ENCODE results near the gene RORC. TPM values are rescaled to one million over a fixed set of nuclear protein-coding genes. Genes with fewer than 3 reads are reported as not detected.
"Not testable (repeated sequence)": the region's sequence is repeated elsewhere in the genome, so short reads cannot be mapped to it uniquely, and the experiment has no call there.

The RORC gene
- total RNA-seq, 1 experiment from 2014 or later = 0.19 TPM

DNA sequence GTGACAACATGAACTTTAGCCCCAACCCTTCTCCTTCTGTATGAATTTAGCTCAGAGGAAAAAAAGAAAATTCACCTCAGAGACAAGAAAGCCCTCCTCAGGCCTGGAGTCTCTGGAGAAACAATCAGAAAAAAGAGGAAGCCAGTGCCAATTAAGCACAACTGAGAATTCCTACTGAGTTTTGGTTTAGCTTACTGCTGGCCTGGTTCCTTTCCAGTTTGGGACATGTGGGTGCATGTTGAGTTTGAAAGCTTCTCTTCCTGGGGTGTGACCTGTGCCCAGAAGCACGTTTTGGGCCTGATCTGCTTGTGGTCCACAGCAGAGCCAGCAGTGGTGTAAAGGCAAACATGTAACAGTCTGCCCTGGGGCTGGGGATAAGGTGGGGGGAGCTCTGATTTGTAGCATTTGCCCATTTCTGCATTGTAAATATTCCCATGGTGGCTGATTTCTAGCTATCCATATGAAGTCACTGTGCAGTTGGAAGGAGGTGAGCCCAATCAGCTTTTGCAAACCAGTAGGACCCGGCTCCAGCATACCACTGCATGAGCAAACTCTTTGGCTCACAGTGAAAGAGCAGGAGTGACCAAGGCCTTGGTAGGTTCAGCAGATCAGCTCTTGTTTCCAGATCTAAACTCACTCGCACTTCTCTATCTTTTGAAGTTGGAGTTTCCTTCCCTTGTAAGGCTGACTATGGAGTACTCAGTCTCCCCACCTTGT is 26.6 kb upstream of the RORC start:
- Mint-ChIP-seq H3K4me3 (ENCODE audit: low read depth, unreplicated experiment) (no peak overlapping the region), H3K9me3 (ENCODE audit: low read depth, unreplicated experiment) (no peaks in the 10 kb centered on the region), H3K27ac (ENCODE audit: unreplicated experiment) (no peak overlapping the region), H3K27me3 (ENCODE audit: unreplicated experiment) (peaks cover 17% of the 10 kb centered on the region), H3K36me3 (ENCODE audit: insufficient read depth, unreplicated experiment) (no peaks in the 10 kb centered on the region), H3K4me1 (ENCODE audit: low read depth, unreplicated experiment) (no peaks in the 10 kb centered on the region)
- TF ChIP-seq, protein P1, sequence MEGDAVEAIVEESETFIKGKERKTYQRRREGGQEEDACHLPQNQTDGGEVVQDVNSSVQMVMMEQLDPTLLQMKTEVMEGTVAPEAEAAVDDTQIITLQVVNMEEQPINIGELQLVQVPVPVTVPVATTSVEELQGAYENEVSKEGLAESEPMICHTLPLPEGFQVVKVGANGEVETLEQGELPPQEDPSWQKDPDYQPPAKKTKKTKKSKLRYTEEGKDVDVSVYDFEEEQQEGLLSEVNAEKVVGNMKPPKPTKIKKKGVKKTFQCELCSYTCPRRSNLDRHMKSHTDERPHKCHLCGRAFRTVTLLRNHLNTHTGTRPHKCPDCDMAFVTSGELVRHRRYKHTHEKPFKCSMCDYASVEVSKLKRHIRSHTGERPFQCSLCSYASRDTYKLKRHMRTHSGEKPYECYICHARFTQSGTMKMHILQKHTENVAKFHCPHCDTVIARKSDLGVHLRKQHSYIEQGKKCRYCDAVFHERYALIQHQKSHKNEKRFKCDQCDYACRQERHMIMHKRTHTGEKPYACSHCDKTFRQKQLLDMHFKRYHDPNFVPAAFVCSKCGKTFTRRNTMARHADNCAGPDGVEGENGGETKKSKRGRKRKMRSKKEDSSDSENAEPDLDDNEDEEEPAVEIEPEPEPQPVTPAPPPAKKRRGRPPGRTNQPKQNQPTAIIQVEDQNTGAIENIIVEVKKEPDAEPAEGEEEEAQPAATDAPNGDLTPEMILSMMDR (IDR thresholded peaks at IDR 0.05; ENCODE audit: unreplicated experiment) = no peak
- intact Hi-C loops (cut with micrococcal nuclease; ENCODE audit: unreplicated experiment) = no loop called here
- CTCF ChIA-PET = no interaction called here
- no peak for DNase-seq
- BruUV-seq (replicated peaks) = no TSS peak

DNA sequence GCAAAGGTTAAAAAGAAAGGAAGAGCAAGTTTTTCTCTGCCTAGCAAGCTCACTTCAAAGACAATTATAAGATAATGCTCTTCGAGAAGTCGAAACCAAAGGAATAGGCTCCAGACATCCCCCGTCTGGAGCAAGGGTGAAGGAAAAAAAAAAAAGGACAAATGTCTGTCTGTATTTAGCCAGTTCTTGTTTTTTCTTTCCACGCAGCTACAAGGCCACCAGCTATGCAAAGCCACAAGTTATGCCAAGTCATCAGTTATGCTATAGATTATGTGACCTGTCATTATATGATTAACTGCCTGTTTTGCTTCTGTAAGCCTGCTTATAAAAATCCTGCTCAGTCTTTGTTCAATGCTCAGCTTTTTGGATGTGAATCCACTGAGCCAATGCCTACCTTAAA is 24.3 kb upstream of the RORC start:
- no TSS peak for BruUV-seq (replicated peaks)
- H3K36me3 Mint-ChIP-seq (ENCODE audit: insufficient read depth, unreplicated experiment) = no peaks in the 10 kb centered on the region
- no peaks in the 10 kb centered on the region for H3K9me3 Mint-ChIP-seq (ENCODE audit: low read depth, unreplicated experiment)
- H3K27ac Mint-ChIP-seq (ENCODE audit: unreplicated experiment) = no peak overlapping the region
- intact Hi-C loops (cut with micrococcal nuclease; ENCODE audit: unreplicated experiment) = no loop called here
- H3K27me3 Mint-ChIP-seq (ENCODE audit: unreplicated experiment) = peaks cover 32% of the 10 kb centered on the region
- no peak for DNase-seq
- no peaks in the 10 kb centered on the region for H3K4me1 Mint-ChIP-seq (ENCODE audit: low read depth, unreplicated experiment)
- no peak overlapping the region for H3K4me3 Mint-ChIP-seq (ENCODE audit: low read depth, unreplicated experiment)
- CTCF ChIA-PET = no interaction called here
- TF ChIP-seq, protein P1 (IDR thresholded peaks at IDR 0.05; ENCODE audit: unreplicated experiment) = no peak

DNA sequence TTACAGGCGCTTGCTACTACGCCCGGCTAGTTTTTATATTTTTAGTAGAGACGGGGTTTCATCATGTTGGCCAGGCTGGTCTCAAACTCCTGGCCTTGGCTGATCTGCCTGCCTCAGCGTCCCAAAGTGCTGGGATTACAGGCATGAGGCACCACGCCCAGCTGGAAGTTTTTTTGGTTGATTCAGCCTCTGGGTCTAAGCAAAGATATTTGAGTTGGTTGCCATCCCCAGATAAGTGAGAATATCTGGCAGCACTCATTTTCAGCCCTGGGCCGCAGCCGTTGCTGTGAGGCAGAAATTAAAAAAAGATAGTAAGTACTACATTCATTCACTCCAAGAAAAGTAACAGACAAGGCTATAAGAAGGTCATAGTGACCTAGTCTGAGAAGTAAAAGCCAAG is 23.9 kb upstream of the RORC start:
- DNase-seq; H3K9me3 Mint-ChIP-seq (ENCODE audit: low read depth, unreplicated experiment); H3K4me1 Mint-ChIP-seq (ENCODE audit: low read depth, unreplicated experiment); CTCF ChIA-PET; H3K36me3 Mint-ChIP-seq (ENCODE audit: insufficient read depth, unreplicated experiment); H3K27ac Mint-ChIP-seq (ENCODE audit: unreplicated experiment); H3K4me3 Mint-ChIP-seq (ENCODE audit: low read depth, unreplicated experiment); intact Hi-C loops (cut with micrococcal nuclease; ENCODE audit: unreplicated experiment); BruUV-seq (replicated peaks): not testable (repeated sequence)
- peaks cover 37% of the 10 kb centered on the region for H3K27me3 Mint-ChIP-seq (ENCODE audit: unreplicated experiment)

DNA sequence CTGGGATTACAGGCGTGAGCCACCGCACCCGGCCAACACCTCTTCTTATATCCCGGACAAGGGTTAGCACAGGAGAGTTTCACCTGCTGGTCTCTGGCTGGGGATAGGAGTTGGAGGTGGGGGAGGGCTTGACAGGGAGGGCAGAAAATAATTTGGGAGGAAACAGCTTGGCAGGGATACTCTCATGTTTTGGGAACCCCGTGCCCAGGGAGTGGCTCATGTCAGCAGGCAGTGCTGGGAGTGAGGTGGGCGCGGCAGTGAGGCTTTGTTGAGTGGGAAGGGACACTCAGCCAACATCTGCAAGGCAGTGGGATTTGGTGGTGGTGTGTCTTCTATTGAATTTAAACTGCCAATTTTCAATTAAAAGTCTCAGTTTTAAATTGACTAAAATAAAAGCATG is 23.1 kb upstream of the RORC start:
- CTCF ChIA-PET = no interaction called here
- H3K36me3 Mint-ChIP-seq (ENCODE audit: insufficient read depth, unreplicated experiment) = no peaks in the 10 kb centered on the region
- DNase-seq = no peak
- peaks cover 45% of the 10 kb centered on the region for H3K27me3 Mint-ChIP-seq (ENCODE audit: unreplicated experiment)
- no peak overlapping the region for H3K4me3 Mint-ChIP-seq (ENCODE audit: low read depth, unreplicated experiment)
- no TSS peak for BruUV-seq (replicated peaks)
- no peak overlapping the region for H3K27ac Mint-ChIP-seq (ENCODE audit: unreplicated experiment)
- intact Hi-C loops (cut with micrococcal nuclease; ENCODE audit: unreplicated experiment) = no loop called here
- H3K9me3 Mint-ChIP-seq (ENCODE audit: low read depth, unreplicated experiment) = no peaks in the 10 kb centered on the region
- TF ChIP-seq, protein P1 (IDR thresholded peaks at IDR 0.05; ENCODE audit: unreplicated experiment) = no peak
- no peaks in the 10 kb centered on the region for H3K4me1 Mint-ChIP-seq (ENCODE audit: low read depth, unreplicated experiment)

DNA sequence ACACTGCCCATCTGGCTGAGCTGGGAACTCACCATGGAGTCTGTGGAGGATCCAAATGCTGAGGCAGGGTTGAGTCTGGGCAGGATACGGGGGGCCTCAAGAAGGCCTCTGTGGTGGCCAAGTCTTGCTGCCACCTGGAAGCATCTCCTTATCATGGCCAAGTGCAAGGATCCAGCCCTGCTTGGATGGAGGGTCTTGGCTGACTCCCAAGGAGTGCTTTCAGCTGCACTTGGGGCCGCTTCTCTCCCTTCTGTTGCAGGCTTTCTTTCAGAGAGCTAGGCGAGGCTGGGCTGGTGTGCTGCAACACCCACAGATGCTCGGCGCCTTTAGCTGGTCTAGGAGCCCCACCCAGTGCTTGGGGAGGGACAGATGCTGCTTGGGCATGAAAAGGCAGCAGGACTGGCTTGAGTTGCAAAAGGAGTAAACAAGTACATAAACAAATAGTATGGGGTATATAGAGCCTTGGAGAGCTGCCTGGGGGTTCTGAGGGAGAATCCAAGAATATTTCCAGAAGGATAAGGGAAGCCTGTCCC is 21.9 kb upstream of the RORC start, which contains the start of gene THEM5:
TSS of gene THEM5 (minus strand) at position 302 of the 533 bp plus-strand sequence. CDS start at position 155, 147 bp downstream.
- H3K27ac Mint-ChIP-seq (ENCODE audit: unreplicated experiment) = no peak within 1 kb of the TSS
- H3K4me1 Mint-ChIP-seq (ENCODE audit: low read depth, unreplicated experiment) = no peaks in the 10 kb centered on the region

More for the DNA sequence above, 21.9 kb upstream of the RORC start, which contains the start of gene THEM5:
- Mint-ChIP-seq H3K9me3 (ENCODE audit: low read depth, unreplicated experiment) (no peaks in the 10 kb centered on the region), H3K4me3 (ENCODE audit: low read depth, unreplicated experiment) (no peak within 1 kb of the TSS), H3K27me3 (ENCODE audit: unreplicated experiment) (peaks cover 47% of the 10 kb centered on the region), H3K36me3 (ENCODE audit: insufficient read depth, unreplicated experiment) (no peaks in the 10 kb centered on the region)
- TF ChIP-seq, protein P1 (IDR thresholded peaks at IDR 0.05; ENCODE audit: unreplicated experiment) = no peak
- DNase-seq = no peak
- intact Hi-C loops (cut with micrococcal nuclease; ENCODE audit: unreplicated experiment) = no loop called here
- CTCF ChIA-PET = no interaction called here
- BruUV-seq (replicated peaks) = no TSS peak
